DOHH2 (cell line): ENCODE measurements around the gene MAMDC2.

ENCODE experiments used
- H3F3A ChIP-seq: fragments of 200-600 bp; sonication (generic), shearing (Covaris generic); 2 replicates; pipeline ENCODE4 v1.6.0; 2016; ENCODE audit warnings: antibody characterized with exemption, mild to moderate bottlenecking; ENCODE audit not compliant: control insufficient read depth, insufficient read depth
- H3K27ac ChIP-seq: fragments of 200-600 bp; sonication (generic); 2 replicates; pipeline ENCODE4 v1.5.1; 2014; ENCODE audit warnings: low read depth, mild to moderate bottlenecking, low read length, moderate library complexity
- H3K27me3 ChIP-seq: fragments of 200-600 bp; sonication (generic); 2 replicates; pipeline ENCODE4 v1.6.1; 2014; ENCODE audit warnings: mild to moderate bottlenecking, low read length, mixed read lengths; ENCODE audit not compliant: control insufficient read depth
- H3K36me3 ChIP-seq: fragments of 200-600 bp; sonication (generic); 2 replicates; pipeline ENCODE4 v1.6.1; 2014; ENCODE audit warnings: mild to moderate bottlenecking, low read length, moderate library complexity, mixed read lengths; ENCODE audit not compliant: control insufficient read depth
- H3K4me1 ChIP-seq: fragments of 200-600 bp; sonication (generic); 2 replicates; pipeline ENCODE4 v1.6.1; 2014; ENCODE audit warnings: mild to moderate bottlenecking, low read length, mixed read lengths; ENCODE audit not compliant: control insufficient read depth
- H3K4me2 ChIP-seq: fragments of 200-600 bp; sonication (generic); 2 replicates; pipeline ENCODE4 v1.6.0; 2014; ENCODE audit warnings: mild to moderate bottlenecking, low read length, moderate library complexity
- H3K4me3 ChIP-seq: fragments of 200-600 bp; sonication (generic); 2 replicates; pipeline ENCODE4 v1.5.1; 2014; ENCODE audit warnings: mild to moderate bottlenecking, low read length, mixed read lengths
- H3K79me2 ChIP-seq: fragments of 200-600 bp; sonication (generic); 2 replicates; pipeline ENCODE4 v1.6.1; 2014; ENCODE audit warnings: mild to moderate bottlenecking, low read length, mixed read lengths; ENCODE audit not compliant: control insufficient read depth
- H3K9me2 ChIP-seq: fragments of 200-600 bp; sonication (generic); replicated peaks from 2 replicates; pipeline ENCODE4 v1.6.1; 2014; ENCODE audit warnings: mild to moderate bottlenecking, low read length, mixed read lengths; ENCODE audit not compliant: control insufficient read depth
- H3K9me3 ChIP-seq: fragments of 200-600 bp; sonication (generic); 2 replicates; pipeline ENCODE4 v1.6.1; 2014; ENCODE audit warnings: antibody characterized with exemption, low read length, mixed read lengths; ENCODE audit not compliant: control insufficient read depth, insufficient read depth
- H4K20me1 ChIP-seq: fragments of 200-600 bp; sonication (generic); 2 replicates; pipeline ENCODE4 v1.6.0; 2014; ENCODE audit warnings: low read depth, mild to moderate bottlenecking, antibody characterized with exemption, low read length, moderate library complexity; ENCODE audit not compliant: control insufficient read depth, insufficient read depth
- EZH2phosphoT487 ChIP-seq: fragments of 200-600 bp; sonication (generic); IDR thresholded peaks from 2 replicates; pipeline ENCODE4 v1.6.1; 2017; ENCODE audit warnings: borderline replicate concordance, mild to moderate bottlenecking, antibody characterized with exemption, low read length, moderate library complexity, mixed read lengths
- TF ChIP-seq, protein P1 (sequence below): fragments of 200-600 bp; sonication (generic); IDR thresholded peaks from one replicate; pipeline ENCODE4 v1.5.1; 2014; ENCODE audit warnings: antibody characterized with exemption, mild to moderate bottlenecking, low read depth, low read length; ENCODE audit not compliant: poor library complexity, severe bottlenecking

Gene MAMDC2

DNA sequence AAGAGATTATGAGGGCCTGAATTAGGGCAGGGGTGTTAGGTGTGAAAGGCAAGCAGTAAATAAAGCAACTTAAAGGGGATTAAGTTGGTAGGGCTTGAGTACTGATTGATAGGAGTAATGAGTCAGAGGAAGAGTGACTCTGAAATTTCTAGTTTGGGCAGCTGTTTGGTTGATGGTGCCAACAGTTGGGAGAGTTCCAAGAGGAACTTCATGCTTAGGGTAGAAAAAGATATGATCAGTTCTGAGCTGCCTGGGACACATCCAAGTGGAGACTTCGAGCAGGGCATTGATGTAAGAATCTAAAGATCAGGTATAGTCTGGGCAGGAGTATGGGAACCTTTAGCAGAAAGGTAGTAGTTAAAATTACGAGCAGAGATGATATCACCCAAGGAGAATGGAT, 10.2 kb downstream of the MAMDC2 start:
- TF ChIP-seq, protein P1, sequence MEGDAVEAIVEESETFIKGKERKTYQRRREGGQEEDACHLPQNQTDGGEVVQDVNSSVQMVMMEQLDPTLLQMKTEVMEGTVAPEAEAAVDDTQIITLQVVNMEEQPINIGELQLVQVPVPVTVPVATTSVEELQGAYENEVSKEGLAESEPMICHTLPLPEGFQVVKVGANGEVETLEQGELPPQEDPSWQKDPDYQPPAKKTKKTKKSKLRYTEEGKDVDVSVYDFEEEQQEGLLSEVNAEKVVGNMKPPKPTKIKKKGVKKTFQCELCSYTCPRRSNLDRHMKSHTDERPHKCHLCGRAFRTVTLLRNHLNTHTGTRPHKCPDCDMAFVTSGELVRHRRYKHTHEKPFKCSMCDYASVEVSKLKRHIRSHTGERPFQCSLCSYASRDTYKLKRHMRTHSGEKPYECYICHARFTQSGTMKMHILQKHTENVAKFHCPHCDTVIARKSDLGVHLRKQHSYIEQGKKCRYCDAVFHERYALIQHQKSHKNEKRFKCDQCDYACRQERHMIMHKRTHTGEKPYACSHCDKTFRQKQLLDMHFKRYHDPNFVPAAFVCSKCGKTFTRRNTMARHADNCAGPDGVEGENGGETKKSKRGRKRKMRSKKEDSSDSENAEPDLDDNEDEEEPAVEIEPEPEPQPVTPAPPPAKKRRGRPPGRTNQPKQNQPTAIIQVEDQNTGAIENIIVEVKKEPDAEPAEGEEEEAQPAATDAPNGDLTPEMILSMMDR: no peak
- no peak for TF ChIP-seq EZH2phosphoT487
- Histone ChIP-seq H3K4me3 (no peak overlapping the region), H3F3A (no peaks in the 10 kb centered on the region), H3K4me2 (no peak overlapping the region), H3K4me1 (no peaks in the 10 kb centered on the region), H4K20me1 (no peaks in the 10 kb centered on the region), H3K36me3 (no peaks in the 10 kb centered on the region), H3K9me3 (no peaks in the 10 kb centered on the region), H3K79me2 (no peaks in the 10 kb centered on the region), H3K27ac (no peak overlapping the region), H3K27me3 (0 out of 2 replicates have a peak, but pooled peaks cover 3% of the 10 kb centered on the region), H3K9me2 (no peaks in the 10 kb centered on the region; the same call in 1 of the 2 replicates)

- Histone ChIP-seq H3K36me3 (no peaks in the 10 kb centered on the region), H3F3A (no peaks in the 10 kb centered on the region), H3K27me3 (0 out of 2 replicates have a peak, but pooled peaks cover 2% of the 10 kb centered on the region), H3K27ac (no peak overlapping the region), H3K79me2 (no peaks in the 10 kb centered on the region), H3K4me1 (no peaks in the 10 kb centered on the region), H3K4me3 (no peak overlapping the region), H3K4me2 (no peak overlapping the region), H4K20me1 (no peaks in the 10 kb centered on the region), H3K9me2 (no peaks in the 10 kb centered on the region; the same call in 1 of the 2 replicates), H3K9me3 (no peaks in the 10 kb centered on the region)
- no peak for TF ChIP-seq EZH2phosphoT487
- TF ChIP-seq, protein P1: no peak
These were observed 10.9 kb downstream of the MAMDC2 start for GRCh38 chr9:70054521-70054920.

GRCh38 chr9:70055406-70056210, 12.0 kb downstream of the MAMDC2 start:
- Histone ChIP-seq H3K9me2 (no peaks in the 10 kb centered on the region; the same call in 1 of the 2 replicates), H3K4me2 (no peak overlapping the region), H3K9me3 (no peaks in the 10 kb centered on the region), H3K27ac (no peak overlapping the region), H3F3A (no peaks in the 10 kb centered on the region), H4K20me1 (no peaks in the 10 kb centered on the region), H3K27me3 (no peaks in the 10 kb centered on the region), H3K4me1 (no peaks in the 10 kb centered on the region), H3K79me2 (no peaks in the 10 kb centered on the region), H3K4me3 (no peak overlapping the region), H3K36me3 (no peaks in the 10 kb centered on the region)
- TF ChIP-seq, protein P1: no peak
- TF ChIP-seq EZH2phosphoT487: no peak
